ENCODE data around the gene PLCXD1. TPM values are rescaled to one million over a fixed set of nuclear protein-coding genes. Genes with fewer than 3 reads are reported as not detected.

The PLCXD1 gene
- total and polyA plus RNA-seq, 9 of the 15 experiments (the other 6 are each of a cell fraction or from before 2014, with no cell fraction given), result 6.0 to 60.2 (median 39.5) TPM

GRCh38 chrX:318739-319578 is 37.8 kb downstream of the PLCXD1 start, which contains the start of gene GTPBP6 (continued):
- TF ChIP-seq MXD1 (CRISPR knock-in tag; IDR thresholded peaks at IDR 0.05; ENCODE audit: borderline replicate concordance, poor library complexity, severe bottlenecking) (no peak), ZEB2 (IDR thresholded peaks at IDR 0.05) (no peak), FOXP1 (CRISPR knock-in tag; IDR thresholded peaks at IDR 0.05) (no peak), ZSCAN32 (CRISPR knock-in tag; IDR thresholded peaks at IDR 0.05) (no peak), TSC22D4 (tag; IDR thresholded peaks at IDR 0.05) (no peak), ZKSCAN8 (CRISPR knock-in tag; IDR thresholded peaks at IDR 0.05) (no peak), CSDE1 (IDR thresholded peaks at IDR 0.05) (no peak), ZNF184 (CRISPR knock-in tag; IDR thresholded peaks at IDR 0.05) (no peak), ZBED1 (IDR thresholded peaks at IDR 0.05) (no peak), MECOM (CRISPR knock-in tag; IDR thresholded peaks at IDR 0.05) (no peak), THAP7 (CRISPR knock-in tag; IDR thresholded peaks at IDR 0.05) (no peak), MCM5 (IDR thresholded peaks at IDR 0.05; ENCODE audit: low read depth) (no peak), MED1 (CRISPR knock-in tag; IDR thresholded peaks at IDR 0.05; ENCODE audit: borderline replicate concordance) (no peak), ELF1 (tag; IDR thresholded peaks at IDR 0.05) (no peak), RBM25 (IDR thresholded peaks at IDR 0.05; ENCODE audit: low read depth, low read length, severe bottlenecking) (peak; percentile 99), RAD51 (IDR thresholded peaks at IDR 0.05; ENCODE audit: borderline replicate concordance, low read depth) (peak; percentile 99), BCL6 (CRISPR knock-in tag; IDR thresholded peaks at IDR 0.05) (no peak), MAFG (tag; conservative IDR thresholded peaks at IDR 0.05) (no peak), FIP1L1 (IDR thresholded peaks at IDR 0.05; ENCODE audit: low read depth, low read length, poor library complexity, severe bottlenecking) (peak; percentile 77), HMG20B (CRISPR knock-in tag; IDR thresholded peaks at IDR 0.05) (no peak), SOX6 (IDR thresholded peaks at IDR 0.05) (no peak), ZBTB17 (CRISPR knock-in tag; IDR thresholded peaks at IDR 0.05) (no peak), PRPF4 (IDR thresholded peaks at IDR 0.05; ENCODE audit: insufficient read depth, low read depth, low read length, poor library complexity, severe bottlenecking) (no peak), CCAR2 (IDR thresholded peaks at IDR 0.05; ENCODE audit: low read depth, low read length) (no peak)
- TF ChIP-seq, protein P1, sequence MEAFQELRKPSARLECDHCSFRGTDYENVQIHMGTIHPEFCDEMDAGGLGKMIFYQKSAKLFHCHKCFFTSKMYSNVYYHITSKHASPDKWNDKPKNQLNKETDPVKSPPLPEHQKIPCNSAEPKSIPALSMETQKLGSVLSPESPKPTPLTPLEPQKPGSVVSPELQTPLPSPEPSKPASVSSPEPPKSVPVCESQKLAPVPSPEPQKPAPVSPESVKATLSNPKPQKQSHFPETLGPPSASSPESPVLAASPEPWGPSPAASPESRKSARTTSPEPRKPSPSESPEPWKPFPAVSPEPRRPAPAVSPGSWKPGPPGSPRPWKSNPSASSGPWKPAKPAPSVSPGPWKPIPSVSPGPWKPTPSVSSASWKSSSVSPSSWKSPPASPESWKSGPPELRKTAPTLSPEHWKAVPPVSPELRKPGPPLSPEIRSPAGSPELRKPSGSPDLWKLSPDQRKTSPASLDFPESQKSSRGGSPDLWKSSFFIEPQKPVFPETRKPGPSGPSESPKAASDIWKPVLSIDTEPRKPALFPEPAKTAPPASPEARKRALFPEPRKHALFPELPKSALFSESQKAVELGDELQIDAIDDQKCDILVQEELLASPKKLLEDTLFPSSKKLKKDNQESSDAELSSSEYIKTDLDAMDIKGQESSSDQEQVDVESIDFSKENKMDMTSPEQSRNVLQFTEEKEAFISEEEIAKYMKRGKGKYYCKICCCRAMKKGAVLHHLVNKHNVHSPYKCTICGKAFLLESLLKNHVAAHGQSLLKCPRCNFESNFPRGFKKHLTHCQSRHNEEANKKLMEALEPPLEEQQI (IDR thresholded peaks at IDR 0.05), result no peak
- TF ChIP-seq, protein P2, sequence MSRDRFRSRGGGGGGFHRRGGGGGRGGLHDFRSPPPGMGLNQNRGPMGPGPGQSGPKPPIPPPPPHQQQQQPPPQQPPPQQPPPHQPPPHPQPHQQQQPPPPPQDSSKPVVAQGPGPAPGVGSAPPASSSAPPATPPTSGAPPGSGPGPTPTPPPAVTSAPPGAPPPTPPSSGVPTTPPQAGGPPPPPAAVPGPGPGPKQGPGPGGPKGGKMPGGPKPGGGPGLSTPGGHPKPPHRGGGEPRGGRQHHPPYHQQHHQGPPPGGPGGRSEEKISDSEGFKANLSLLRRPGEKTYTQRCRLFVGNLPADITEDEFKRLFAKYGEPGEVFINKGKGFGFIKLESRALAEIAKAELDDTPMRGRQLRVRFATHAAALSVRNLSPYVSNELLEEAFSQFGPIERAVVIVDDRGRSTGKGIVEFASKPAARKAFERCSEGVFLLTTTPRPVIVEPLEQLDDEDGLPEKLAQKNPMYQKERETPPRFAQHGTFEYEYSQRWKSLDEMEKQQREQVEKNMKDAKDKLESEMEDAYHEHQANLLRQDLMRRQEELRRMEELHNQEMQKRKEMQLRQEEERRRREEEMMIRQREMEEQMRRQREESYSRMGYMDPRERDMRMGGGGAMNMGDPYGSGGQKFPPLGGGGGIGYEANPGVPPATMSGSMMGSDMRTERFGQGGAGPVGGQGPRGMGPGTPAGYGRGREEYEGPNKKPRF (IDR thresholded peaks at IDR 0.05; ENCODE audit: low read depth, low read length), result no peak
